ENCODE results near the gene HAO1. TPM values are rescaled to one million over a fixed set of nuclear protein-coding genes. Genes with fewer than 3 reads are reported as not detected.

The HAO1 gene
- total and polyA plus RNA-seq, 9 of the 15 experiments (the other 6 are each of a cell fraction or from before 2014, with no cell fraction given), result not detected

DNA sequence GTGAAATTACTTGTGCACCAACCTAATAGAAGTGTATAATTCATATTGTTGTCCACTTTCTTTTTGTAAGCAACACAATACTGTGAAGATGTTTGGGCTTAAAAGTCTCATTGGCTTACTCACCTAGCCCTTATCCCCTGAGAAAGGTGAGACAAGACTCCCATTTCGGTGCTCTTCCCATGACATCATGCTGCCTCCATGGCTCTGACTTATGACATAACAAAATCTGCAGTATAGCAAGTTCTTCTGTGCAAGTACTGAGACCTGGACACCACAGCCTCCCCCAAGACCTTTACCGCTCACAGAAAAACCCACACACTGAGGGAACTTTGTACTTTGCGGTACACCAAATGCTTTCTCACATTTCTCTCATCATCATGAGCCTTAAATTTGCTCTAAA is 50.5 kb downstream of the HAO1 start:
- Histone ChIP-seq H4K20me1 (replicated peaks; ENCODE audit: control insufficient read depth, insufficient read depth, low read length) (no peaks in the 10 kb centered on the region), H3K36me3 (ENCODE audit: control insufficient read depth, insufficient read depth, low read length) (no peaks in the 10 kb centered on the region), H3K27me3 (ENCODE audit: control insufficient read depth in 2 of 2, insufficient read depth in 2 of 2, low read length in 2 of 2) (no peaks in the 10 kb centered on the region), H3K9me1 (ENCODE audit: control insufficient read depth, insufficient read depth, low read length) (no peaks in the 10 kb centered on the region), H3K4me2 (ENCODE audit: insufficient read depth, low read length) (no peak overlapping the region), H3K4me1 (replicated peaks in 1 of 2; ENCODE audit: control insufficient read depth in 2 of 2, insufficient read depth in 2 of 2, low read length in 2 of 2) (no peaks in the 10 kb centered on the region), H2AFZ (ENCODE audit: low read depth, low read length) (no peak overlapping the region), H3K79me2 (ENCODE audit: control insufficient read depth, insufficient read depth, low read length) (no peaks in the 10 kb centered on the region), H3K9ac (ENCODE audit: insufficient read depth in 1 of 2, low read depth in 2 of 2, low read length in 2 of 2) (no peak overlapping the region), H3K4me3 (no peak overlapping the region), H3K27ac (ENCODE audit: extremely low read depth, low read depth, low read length) (no peak overlapping the region), H3K9me3 (replicated peaks; ENCODE audit: control insufficient read depth, insufficient read depth, low read depth, low read length) (no peaks in the 10 kb centered on the region)
- ChIA-PET POLR2A (no interaction called here), CTCF (ENCODE audit: low intra/inter-chr PET ratio) (no interaction called here)
- no TSS peak for BruUV-seq (replicated peaks)
- FAIRE-seq, result no peak
- ATAC-seq, result no peak
- no peak for DNase-seq (ENCODE audit: extremely low read depth in 1 of 4, low spot score in 3 of 4)
- intact Hi-C loops (cut with micrococcal nuclease), result no loop called here
- in situ Hi-C loops (cut with MboI), result no loop called here
- TF ChIP-seq LARP7 (IDR thresholded peaks at IDR 0.05) (no peak), ZBTB11 (CRISPR knock-in tag; IDR thresholded peaks at IDR 0.05) (no peak), IFI16 (CRISPR knock-in tag; IDR thresholded peaks at IDR 0.05) (no peak), PTRF (tag; IDR thresholded peaks at IDR 0.05) (no peak), ZNF707 (CRISPR knock-in tag; conservative IDR thresholded peaks at IDR 0.05) (no peak), ZNF384 (IDR thresholded peaks at IDR 0.05; ENCODE audit: low read depth, low read length) (no peak), NR2F6 (CRISPR knock-in tag; IDR thresholded peaks at IDR 0.05) (no peak), TEAD2 (tag; IDR thresholded peaks at IDR 0.05) (no peak), DMBX1 (CRISPR knock-in tag; IDR thresholded peaks at IDR 0.05; ENCODE audit: borderline replicate concordance) (no peak)
- TF ChIP-seq, protein P1, sequence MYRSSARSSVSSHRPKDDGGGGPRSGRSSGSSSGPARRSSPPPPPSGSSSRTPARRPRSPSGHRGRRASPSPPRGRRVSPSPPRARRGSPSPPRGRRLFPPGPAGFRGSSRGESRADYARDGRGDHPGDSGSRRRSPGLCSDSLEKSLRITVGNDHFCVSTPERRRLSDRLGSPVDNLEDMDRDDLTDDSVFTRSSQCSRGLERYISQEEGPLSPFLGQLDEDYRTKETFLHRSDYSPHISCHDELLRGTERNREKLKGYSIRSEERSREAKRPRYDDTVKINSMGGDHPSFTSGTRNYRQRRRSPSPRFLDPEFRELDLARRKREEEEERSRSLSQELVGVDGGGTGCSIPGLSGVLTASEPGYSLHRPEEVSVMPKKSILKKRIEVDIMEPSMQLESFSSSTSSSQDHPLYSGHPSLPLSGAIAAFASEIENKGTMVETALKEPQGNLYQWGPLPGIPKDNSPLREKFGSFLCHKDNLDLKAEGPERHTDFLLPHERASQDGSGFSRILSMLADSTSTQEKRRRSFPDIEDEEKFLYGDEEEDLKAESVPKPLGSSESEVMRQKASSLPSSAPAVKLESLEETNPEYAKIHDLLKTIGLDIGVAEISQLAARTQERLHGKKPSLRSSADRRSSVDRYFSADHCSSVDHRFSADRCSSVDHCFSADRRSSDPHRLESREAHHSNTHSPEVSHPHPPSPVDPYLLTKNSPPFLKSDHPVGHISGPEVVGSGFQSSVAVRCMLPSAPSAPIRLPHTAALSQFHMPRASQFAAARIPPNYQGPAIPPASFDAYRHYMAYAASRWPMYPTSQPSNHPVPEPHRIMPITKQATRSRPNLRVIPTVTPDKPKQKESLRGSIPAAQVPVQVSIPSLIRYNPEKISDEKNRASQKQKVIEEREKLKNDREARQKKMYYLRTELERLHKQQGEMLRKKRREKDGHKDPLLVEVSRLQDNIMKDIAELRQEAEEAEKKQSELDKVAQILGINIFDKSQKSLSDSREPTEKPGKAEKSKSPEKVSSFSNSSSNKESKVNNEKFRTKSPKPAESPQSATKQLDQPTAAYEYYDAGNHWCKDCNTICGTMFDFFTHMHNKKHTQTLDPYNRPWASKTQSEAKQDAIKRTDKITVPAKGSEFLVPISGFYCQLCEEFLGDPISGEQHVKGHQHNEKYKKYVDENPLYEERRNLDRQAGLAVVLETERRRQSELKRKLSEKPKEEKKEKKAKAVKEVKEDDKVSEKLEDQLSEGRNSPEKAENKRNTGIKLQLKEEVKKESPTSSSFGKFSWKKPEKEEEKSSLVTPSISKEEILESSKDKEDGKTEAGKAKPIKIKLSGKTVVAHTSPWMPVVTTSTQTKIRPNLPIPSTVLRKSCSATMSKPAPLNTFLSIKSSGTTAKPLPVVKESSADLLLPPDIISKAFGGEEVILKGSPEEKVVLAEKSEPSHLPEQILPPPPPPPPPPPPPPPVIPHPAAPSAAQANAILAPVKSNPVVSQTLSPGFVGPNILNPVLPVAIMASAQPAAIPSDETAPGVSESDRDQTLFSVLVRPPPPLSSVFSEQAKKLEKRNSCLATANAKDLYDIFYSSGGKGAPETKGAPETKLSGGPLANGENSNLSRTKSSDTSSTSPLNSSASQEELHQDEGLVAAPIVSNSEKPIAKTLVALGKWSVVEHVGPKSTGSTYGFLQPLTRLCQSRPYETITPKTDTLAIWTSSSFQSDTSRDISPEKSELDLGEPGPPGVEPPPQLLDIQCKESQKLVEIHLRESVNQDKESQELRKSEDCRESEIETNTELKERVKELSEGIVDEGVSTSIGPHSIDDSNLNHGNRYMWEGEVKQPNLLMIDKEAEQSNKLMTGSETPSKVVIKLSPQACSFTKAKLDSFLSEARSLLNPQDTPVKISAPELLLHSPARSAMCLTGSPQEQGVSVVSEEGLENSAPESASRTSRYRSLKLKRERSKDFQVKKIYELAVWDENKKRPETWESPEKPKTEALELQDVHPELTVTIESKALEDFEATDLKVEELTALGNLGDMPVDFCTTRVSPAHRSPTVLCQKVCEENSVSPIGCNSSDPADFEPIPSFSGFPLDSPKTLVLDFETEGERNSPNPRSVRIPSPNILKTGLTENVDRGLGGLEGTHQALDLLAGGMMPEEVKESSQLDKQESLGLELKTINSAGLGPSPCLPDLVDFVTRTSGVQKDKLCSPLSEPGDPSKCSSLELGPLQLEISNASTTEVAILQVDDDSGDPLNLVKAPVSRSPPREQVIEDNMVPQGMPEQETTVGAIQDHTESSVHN (IDR thresholded peaks at IDR 0.05; ENCODE audit: borderline replicate concordance in 1 of 2, low read depth in 1 of 2), result no peak
- WGBS (ENCODE audit: insufficient coverage, low coverage, missing lambda C conversion rate), result 3% methylated on average over 3 of the region's 3 CpGs

Measured in K562 (cell line).